GM12878 (cell line): ENCODE measurements around the gene COX17. TPM values are rescaled to one million over a fixed set of nuclear protein-coding genes. Genes with fewer than 3 reads are reported as not detected.

ENCODE experiments used
- BRCA1 ChIP-seq: IDR thresholded peaks from 2 replicates; pipeline ENCODE4 v1.6.1; 2011; ENCODE audit warnings: low read depth, low read length, improper control_type of control experiment
- CHD2 ChIP-seq: IDR thresholded peaks from 2 replicates; pipeline ENCODE4 v1.6.1; 2011; ENCODE audit warnings: low read depth, low read length, improper control_type of control experiment, borderline replicate concordance
- CHD4 ChIP-seq: fragments of 200-600 bp; sonication (generic); IDR thresholded peaks from 2 replicates; pipeline ENCODE4 v1.6.1; 2016; ENCODE audit warnings: mild to moderate bottlenecking
- CREM ChIP-seq: IDR thresholded peaks from 2 replicates; pipeline ENCODE4 v1.6.1; 2014; ENCODE audit warnings: antibody characterized with exemption, low read depth
- DPF2 ChIP-seq: fragments of 450-650 bp; IDR thresholded peaks from 2 replicates; pipeline ENCODE4 v1.6.1; 2017; ENCODE audit warnings: mild to moderate bottlenecking
- EED ChIP-seq: sonication (generic); IDR thresholded peaks from 2 replicates; pipeline ENCODE4 v1.6.1; 2016; ENCODE audit warnings: antibody characterized with exemption, low read depth
- ELK1 ChIP-seq: IDR thresholded peaks from 2 replicates; pipeline ENCODE4 v1.6.1; 2012; ENCODE audit warnings: low read depth, low read length, improper control_type of control experiment
- EP300 ChIP-seq, 2 experiments: fragments of 150-350 bp in 1 of 2; IDR thresholded peaks; 2 replicates each; pipeline ENCODE4 v1.6.1; 2011 to 2012; ENCODE audit warnings: low read depth in 2 of 2, low read length in 2 of 2, borderline replicate concordance in 1 of 2, improper control_type of control experiment in 1 of 2, inconsistent platforms in 1 of 2; ENCODE audit not compliant: control insufficient read depth in 1 of 2
- HCFC1 ChIP-seq: fragments of 150-350 bp; IDR thresholded peaks from 2 replicates; pipeline ENCODE4 v1.6.1; 2014; ENCODE audit warnings: low read length
- HDAC2 ChIP-seq: fragments of 200-600 bp; sonication (generic); IDR thresholded peaks from 2 replicates; pipeline ENCODE4 v1.6.1; 2017
- IKZF2 ChIP-seq, 2 experiments: fragments of 450-650 bp; IDR thresholded peaks; 2 replicates each; pipeline ENCODE4 v1.6.1; 2017; ENCODE audit warnings: mild to moderate bottlenecking in 2 of 2, moderate library complexity in 2 of 2
- MXI1 ChIP-seq: fragments of 150-350 bp; IDR thresholded peaks from 2 replicates; pipeline ENCODE4 v1.6.1; 2011; ENCODE audit warnings: low read depth, mild to moderate bottlenecking, inconsistent platforms, low read length, improper control_type of control experiment
- NFIC ChIP-seq: IDR thresholded peaks from 2 replicates; pipeline ENCODE4 v1.6.1; 2012; ENCODE audit warnings: low read depth, mild to moderate bottlenecking, inconsistent platforms, low read length, moderate library complexity
- NR2F1 ChIP-seq: fragments of 450-650 bp; conservative IDR thresholded peaks from 2 replicates; pipeline ENCODE4 v1.6.1; 2017; ENCODE audit warnings: mild to moderate bottlenecking
- NRF1 ChIP-seq: conservative IDR thresholded peaks from 2 replicates; pipeline ENCODE4 v1.6.1; 2011; ENCODE audit warnings: mild to moderate bottlenecking, low read depth, low read length, improper control_type of control experiment
- POLR2AphosphoS2 ChIP-seq: IDR thresholded peaks from 2 replicates; pipeline ENCODE4 v1.6.1; 2011; ENCODE audit warnings: low read depth, mild to moderate bottlenecking, low read length, improper control_type of control experiment, moderate library complexity
- SMAD5 ChIP-seq: IDR thresholded peaks from 2 replicates; pipeline ENCODE4 v1.6.1; 2016; ENCODE audit warnings: antibody characterized with exemption, low read depth
- SP1 ChIP-seq: IDR thresholded peaks from one replicate; pipeline ENCODE4 v1.6.1; 2011; ENCODE audit warnings: low read depth, low read length
- SREBF2 ChIP-seq: IDR thresholded peaks from 2 replicates; pipeline ENCODE4 v1.6.1; 2012; ENCODE audit warnings: mild to moderate bottlenecking, low read length
- SRF ChIP-seq, 2 experiments: IDR thresholded peaks; 2 replicates each; pipeline ENCODE4 v1.6.1; 2011; ENCODE audit warnings: low read depth in 2 of 2, low read length in 2 of 2, mild to moderate bottlenecking in 1 of 2, moderate library complexity in 1 of 2
- SUZ12 ChIP-seq: fragments of 200-600 bp; sonication (generic); IDR thresholded peaks from one replicate; pipeline ENCODE4 v1.6.1; 2018; ENCODE audit warnings: antibody characterized with exemption, mild to moderate bottlenecking; ENCODE audit not compliant: unreplicated experiment
- TAF1 ChIP-seq: IDR thresholded peaks from 2 replicates; pipeline ENCODE4 v1.6.1; 2011; ENCODE audit warnings: mild to moderate bottlenecking, low read depth, low read length, borderline replicate concordance
- TARDBP ChIP-seq: IDR thresholded peaks from 2 replicates; pipeline ENCODE4 v1.6.1; 2016; ENCODE audit warnings: borderline replicate concordance
- YBX1 ChIP-seq: fragments of 450-650 bp; IDR thresholded peaks from 2 replicates; pipeline ENCODE4 v1.6.1; 2016; ENCODE audit warnings: antibody characterized with exemption
- ZBTB33 ChIP-seq: fragments of 450-650 bp; IDR thresholded peaks from 2 replicates; pipeline ENCODE4 v1.6.1; 2017; ENCODE audit warnings: mild to moderate bottlenecking
- ZNF274 ChIP-seq: IDR thresholded peaks from one replicate; pipeline ENCODE4 v1.8.0; 2011; ENCODE audit not compliant: insufficient read length, insufficient read depth
- ZNF622 ChIP-seq: fragments of 450-650 bp; IDR thresholded peaks from 2 replicates; pipeline ENCODE4 v1.6.1; 2017; ENCODE audit warnings: mild to moderate bottlenecking, inconsistent platforms
- ZZZ3 ChIP-seq: IDR thresholded peaks from 2 replicates; pipeline ENCODE4 v1.6.1; 2011; ENCODE audit warnings: low read depth; ENCODE audit not compliant: control insufficient read depth, insufficient read length
- polyA plus RNA-seq, 11 experiments: library from polyadenylated mRNA; depleted of rRNA in 4 of 11; unstranded in 6 of 11; stranded (reverse) in 5 of 11; fragments of >200 nt; fragmentation: Nextera tagmentation in 4 of 11; fragmentation: Illumina TruSeq in 1 of 11; extraction: Ambion mirVana in 4 of 11; extraction: Trizol in 1 of 11; gene quantifications; 1 replicate in 1 of 11; 2 replicates in 10 of 11; pipeline versions ENCODE4 v1.2.1 to v1.2.3, GENCODE V29; 2011 to 2016; ENCODE audit warnings: inconsistent platforms in 2 of 11, missing spikeins in 2 of 11, low read depth in 1 of 11
- total RNA-seq, 4 experiments: library from RNA; depleted of rRNA in 3 of 4; stranded (reverse); fragments of >200 nt in 3 of 4; fragmentation: Illumina TruSeq in 1 of 4; extraction: Trizol in 1 of 4; gene quantifications; 2 replicates each; pipeline versions ENCODE4 v1.2.1 to v1.2.3, GENCODE V29; 2013 to 2021
- TF ChIP-seq, protein P1 (sequence below): fragments of 150-350 bp; IDR thresholded peaks from 2 replicates; pipeline ENCODE4 v1.6.1; 2014; ENCODE audit warnings: mild to moderate bottlenecking, low read depth, low read length
- TF ChIP-seq, protein P2 (sequence below): fragments of 450-650 bp; IDR thresholded peaks from 2 replicates; pipeline ENCODE4 v1.6.1; 2016; ENCODE audit warnings: mild to moderate bottlenecking

Gene COX17
- total and polyA plus RNA-seq, 10 of the 15 experiments (the other 5 are each of a cell fraction or from before 2014, with no cell fraction given), result 111 to 717 (median 243) TPM

- TF ChIP-seq ELK1, result no peak
- no peak for TF ChIP-seq POLR2AphosphoS2
- peak; percentile 84 to 87 for TF ChIP-seq IKZF2 (IDR thresholded peaks at IDR 0.05)
- TF ChIP-seq SMAD5, result no peak
- no peak for TF ChIP-seq NRF1
- TF ChIP-seq SP1, result peak; percentile 39
- TF ChIP-seq, protein P1, sequence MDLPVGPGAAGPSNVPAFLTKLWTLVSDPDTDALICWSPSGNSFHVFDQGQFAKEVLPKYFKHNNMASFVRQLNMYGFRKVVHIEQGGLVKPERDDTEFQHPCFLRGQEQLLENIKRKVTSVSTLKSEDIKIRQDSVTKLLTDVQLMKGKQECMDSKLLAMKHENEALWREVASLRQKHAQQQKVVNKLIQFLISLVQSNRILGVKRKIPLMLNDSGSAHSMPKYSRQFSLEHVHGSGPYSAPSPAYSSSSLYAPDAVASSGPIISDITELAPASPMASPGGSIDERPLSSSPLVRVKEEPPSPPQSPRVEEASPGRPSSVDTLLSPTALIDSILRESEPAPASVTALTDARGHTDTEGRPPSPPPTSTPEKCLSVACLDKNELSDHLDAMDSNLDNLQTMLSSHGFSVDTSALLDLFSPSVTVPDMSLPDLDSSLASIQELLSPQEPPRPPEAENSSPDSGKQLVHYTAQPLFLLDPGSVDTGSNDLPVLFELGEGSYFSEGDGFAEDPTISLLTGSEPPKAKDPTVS, result no peak
- TF ChIP-seq MXI1, result no peak
- TF ChIP-seq CREM, result peak; percentile 62
- TF ChIP-seq DPF2, result peak; percentile 91; the same call in 1 of the 2 replicates
- TF ChIP-seq YBX1, result no peak
- no peak for TF ChIP-seq HDAC2
- TF ChIP-seq TAF1, result no peak
- TF ChIP-seq, protein P2, sequence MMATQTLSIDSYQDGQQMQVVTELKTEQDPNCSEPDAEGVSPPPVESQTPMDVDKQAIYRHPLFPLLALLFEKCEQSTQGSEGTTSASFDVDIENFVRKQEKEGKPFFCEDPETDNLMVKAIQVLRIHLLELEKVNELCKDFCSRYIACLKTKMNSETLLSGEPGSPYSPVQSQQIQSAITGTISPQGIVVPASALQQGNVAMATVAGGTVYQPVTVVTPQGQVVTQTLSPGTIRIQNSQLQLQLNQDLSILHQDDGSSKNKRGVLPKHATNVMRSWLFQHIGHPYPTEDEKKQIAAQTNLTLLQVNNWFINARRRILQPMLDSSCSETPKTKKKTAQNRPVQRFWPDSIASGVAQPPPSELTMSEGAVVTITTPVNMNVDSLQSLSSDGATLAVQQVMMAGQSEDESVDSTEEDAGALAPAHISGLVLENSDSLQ, result 0 out of 2 replicates have a peak, but pooled peaks have one; percentile 3
- no peak for TF ChIP-seq TARDBP
- no peak for TF ChIP-seq ZNF274
- peak in 1 of 2 experiments; percentile 62; a peak in 1 of 4 replicates for TF ChIP-seq EP300 (IDR thresholded peaks at IDR 0.05; ENCODE audit: borderline replicate concordance in 1 of 2, control insufficient read depth in 1 of 2, low read depth in 2 of 2, low read length in 2 of 2)
- TF ChIP-seq SRF (IDR thresholded peaks at IDR 0.05; ENCODE audit: low read depth in 2 of 2, low read length in 2 of 2), result 0 out of 4 replicates have a peak, but pooled peaks of 1 of the 2 experiments have one; percentile 27
- TF ChIP-seq ZZZ3, result no peak
- no peak for TF ChIP-seq SUZ12
- peak; percentile 89 for TF ChIP-seq EED
- TF ChIP-seq ZNF622, result no peak
- peak; percentile 79 for TF ChIP-seq NR2F1
- TF ChIP-seq NFIC, result peak; percentile 86
- no peak for TF ChIP-seq SREBF2
- TF ChIP-seq BRCA1, result no peak
- TF ChIP-seq CHD4, result no peak
- no peak for TF ChIP-seq ZBTB33
- TF ChIP-seq CHD2, result 0 out of 2 replicates have a peak, but pooled peaks have one; percentile 43
- TF ChIP-seq HCFC1, result no peak
Measured at GRCh38 chr3:119697394-119697793, 20.2 kb upstream of the COX17 start (continued).
